PC-3 (cell line): Measurements from ENCODE around the gene PDHB.

Experiments used
- CTCF ChIP-seq: fragments of 300-600 bp; sonication (generic); conservative IDR thresholded peaks from 2 replicates; pipeline ENCODE4 v1.5.1; 2017; ENCODE audit warnings: antibody characterized with exemption, low read depth, mild to moderate bottlenecking, low read length
- EZH2 ChIP-seq: fragments of 300-600 bp; sonication (generic); IDR thresholded peaks from one replicate; pipeline ENCODE4 v1.6.1; 2017; ENCODE audit warnings: antibody characterized with exemption, mild to moderate bottlenecking, low read length; ENCODE audit not compliant: unreplicated experiment
- EZH2phosphoT487 ChIP-seq: fragments of 300-600 bp; sonication (generic); IDR thresholded peaks from 2 replicates; pipeline ENCODE4 v1.6.1; 2018; ENCODE audit warnings: mild to moderate bottlenecking, antibody characterized with exemption, low read length, borderline replicate concordance

DNA sequence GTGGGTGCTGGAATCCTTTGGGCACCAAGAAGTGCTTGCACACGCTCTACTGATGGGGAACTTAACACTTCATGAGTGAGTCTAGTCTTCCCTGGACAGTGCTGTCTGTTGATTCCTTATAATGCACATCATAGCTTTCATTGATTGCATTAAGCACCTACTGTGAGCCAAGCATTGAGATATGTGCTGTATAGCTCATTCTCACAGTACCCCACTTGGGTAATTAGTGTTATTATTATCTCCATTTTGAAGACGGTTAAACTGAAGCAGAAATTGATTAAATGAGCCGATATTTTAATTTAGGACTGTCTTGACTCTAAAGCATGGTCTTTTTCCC is 504 bp upstream of the PDHB start:
- TF ChIP-seq CTCF (no peak), EZH2 (no peak), EZH2phosphoT487 (no peak)
